T1000 (cell line): ENCODE data around the gene SPRYD3.

Experiments
- DNase-seq: peaks from one replicate; lab custom pipeline; 2025; ENCODE audit warnings: mixed read lengths; lab: John Stamatoyannopoulos, UW

SPRYD3 gene

DNA sequence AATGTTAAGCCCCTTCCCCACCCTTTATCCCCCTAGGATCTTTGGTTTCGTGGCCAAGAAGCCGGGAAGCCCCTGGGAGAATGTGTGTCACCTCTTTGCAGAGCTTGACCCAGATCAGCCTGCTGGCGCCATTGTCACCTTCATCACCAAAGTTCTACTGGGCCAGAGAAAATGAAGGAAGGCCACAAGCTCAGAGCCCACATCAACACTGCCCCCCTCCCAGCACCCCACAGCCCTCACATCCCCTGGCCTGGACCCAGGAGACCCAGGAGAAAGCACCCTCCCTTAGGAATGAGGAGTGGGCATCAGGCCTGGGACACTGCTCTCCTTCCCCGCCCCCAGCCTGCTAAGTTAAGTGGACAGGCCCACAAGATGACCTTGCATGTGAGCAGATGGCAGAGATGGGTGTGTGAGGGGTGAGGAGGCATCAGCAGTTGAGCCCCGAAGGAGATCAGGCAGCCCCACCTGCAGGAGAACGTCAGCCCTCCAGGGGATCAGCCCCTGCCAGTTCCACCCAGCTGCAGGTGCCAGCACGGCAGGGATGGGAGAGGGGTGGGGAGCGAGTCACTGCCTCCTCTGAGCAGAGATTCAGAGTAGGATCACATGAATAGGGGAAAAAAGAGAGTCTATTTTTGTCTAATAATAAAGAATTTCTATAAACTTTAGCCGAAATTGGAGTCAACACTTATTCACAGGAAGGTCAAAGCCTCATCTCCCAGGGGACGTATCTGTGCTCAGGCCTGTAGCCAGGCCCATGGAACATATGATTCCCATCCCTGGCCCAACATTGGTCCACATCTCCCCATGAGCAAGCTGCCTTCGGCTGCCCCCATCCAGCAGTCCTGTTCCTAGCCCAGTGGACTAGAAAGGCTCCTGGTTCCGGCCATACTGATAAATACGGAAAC is 15.2 kb downstream of the SPRYD3 start:
- DNase-seq = peak; percentile 57

DNA sequence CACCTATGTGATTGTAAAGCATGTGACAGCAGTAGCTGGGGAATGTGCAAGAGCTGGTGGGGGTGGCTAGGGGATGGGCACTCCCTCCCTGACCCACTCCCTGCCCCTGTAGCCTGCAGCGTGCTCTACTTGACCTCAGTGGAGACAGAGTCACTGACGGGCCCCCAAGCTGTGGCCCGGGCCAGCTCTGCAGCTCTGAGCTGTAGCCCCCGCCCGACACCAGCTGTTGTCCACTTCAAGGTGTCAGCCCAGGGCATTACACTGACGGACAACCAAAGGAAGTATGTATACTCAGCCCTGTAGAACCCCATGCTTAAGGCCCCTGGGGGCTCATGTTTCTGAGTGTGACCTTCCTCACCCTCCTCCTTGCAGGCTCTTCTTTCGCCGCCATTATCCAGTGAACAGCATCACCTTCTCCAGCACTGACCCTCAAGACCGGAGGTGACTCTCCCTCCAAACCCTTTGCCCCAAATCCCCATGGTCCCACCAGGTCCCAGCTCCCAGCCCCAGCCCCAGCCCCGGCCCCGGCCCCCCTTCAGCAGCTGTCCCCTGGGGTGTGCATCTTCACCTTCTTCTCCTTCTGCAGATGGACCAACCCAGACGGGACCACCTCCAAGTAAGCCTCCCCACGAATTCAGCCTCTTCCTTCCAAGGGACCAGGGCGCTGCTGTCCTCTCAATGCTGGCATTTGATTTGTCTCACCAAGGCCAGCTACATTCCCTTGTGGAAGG is 16.0 kb downstream of the SPRYD3 start:
- DNase-seq = no peak

DNA sequence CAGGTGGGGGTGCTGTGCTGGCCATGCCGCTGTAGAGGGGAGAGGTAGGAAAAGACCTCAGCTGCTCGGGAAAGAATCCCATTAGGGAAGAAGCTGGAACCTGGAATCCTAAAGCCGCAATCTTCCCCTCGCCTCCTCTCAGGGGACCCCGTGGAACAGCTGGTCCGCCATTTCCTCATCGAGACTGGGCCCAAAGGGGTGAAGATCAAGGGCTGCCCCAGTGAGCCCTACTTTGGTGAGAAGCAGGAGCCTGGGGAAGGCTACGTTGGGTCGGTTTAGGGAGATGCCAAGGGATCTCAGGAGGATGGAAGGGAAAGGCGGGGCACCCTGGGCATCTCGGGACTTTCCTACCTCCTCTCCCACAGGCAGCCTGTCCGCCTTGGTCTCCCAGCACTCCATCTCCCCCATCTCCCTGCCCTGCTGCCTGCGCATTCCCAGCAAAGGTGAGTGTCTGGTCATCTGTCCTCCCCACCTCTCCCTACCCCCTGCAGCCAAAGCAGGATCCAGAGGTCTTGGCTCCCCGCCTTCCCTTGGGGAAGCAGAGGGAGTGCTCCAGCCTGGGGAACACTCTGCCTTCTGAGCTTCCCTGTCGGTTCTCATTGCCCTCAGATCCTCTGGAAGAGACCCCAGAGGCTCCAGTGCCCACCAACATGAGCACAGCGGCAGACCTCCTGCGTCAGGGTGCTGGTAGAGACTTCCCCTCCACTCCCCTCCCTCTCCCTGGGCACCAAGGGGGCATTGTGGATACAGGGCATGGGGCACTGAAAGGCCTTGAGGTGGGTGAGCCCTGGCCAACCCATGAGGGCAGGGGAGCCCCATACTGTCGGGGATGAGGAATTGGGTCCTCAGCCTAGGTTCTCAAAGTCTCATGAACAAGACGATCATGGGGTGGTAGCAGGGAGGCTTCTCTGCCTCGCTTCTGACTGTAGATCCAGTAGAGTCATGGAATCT is 16.9 kb downstream of the SPRYD3 start:
- no peak for DNase-seq

DNA sequence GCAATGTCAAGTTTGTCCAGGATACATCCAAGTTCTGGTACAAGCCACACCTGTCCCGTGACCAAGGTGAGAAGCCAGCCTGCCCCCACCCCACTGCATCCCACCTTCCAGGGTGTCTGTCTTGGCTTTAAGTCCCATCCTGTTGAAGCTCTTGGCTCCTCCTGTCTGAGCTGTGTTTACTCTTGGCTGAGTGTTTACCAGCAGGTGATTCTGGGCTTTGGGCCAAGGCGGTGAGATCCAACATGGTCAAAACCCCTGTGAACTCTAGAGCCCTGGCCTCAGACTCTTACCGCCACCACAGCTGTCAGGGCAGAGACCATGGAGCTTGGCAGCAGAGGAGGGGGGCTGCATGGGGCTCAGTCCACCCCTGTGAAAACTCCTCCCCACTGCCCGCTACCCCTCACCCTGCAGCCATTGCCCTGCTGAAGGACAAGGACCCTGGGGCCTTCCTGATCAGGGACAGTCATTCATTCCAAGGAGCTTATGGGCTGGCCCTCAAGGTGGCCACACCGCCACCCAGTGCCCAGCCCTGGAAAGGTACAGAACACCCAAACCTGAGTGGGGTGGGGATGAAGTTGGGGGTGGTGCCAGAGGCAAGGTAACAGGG is 17.7 kb downstream of the SPRYD3 start:
- DNase-seq = no peak

DNA sequence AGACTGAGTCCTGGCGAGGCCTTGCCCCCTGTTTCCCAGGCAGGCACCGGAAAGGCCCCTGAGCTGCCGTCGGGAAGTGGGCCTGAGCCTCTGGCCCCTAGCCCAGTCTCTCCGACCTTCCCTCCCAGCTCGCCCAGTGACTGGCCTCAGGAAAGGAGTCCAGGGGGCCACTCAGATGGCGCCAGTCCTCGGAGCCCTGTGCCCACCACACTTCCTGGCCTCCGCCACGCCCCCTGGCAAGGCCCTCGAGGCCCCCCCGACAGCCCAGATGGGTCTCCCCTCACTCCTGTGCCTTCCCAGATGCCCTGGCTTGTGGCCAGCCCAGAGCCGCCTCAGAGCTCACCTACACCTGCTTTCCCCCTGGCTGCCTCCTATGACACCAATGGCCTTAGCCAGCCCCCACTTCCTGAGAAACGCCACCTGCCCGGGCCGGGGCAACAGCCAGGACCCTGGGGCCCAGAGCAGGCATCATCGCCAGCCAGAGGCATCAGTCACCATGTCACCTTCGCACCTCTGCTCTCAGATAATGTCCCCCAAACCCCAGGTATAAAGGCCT is 18.4 kb downstream of the SPRYD3 start:
- no peak for DNase-seq

DNA sequence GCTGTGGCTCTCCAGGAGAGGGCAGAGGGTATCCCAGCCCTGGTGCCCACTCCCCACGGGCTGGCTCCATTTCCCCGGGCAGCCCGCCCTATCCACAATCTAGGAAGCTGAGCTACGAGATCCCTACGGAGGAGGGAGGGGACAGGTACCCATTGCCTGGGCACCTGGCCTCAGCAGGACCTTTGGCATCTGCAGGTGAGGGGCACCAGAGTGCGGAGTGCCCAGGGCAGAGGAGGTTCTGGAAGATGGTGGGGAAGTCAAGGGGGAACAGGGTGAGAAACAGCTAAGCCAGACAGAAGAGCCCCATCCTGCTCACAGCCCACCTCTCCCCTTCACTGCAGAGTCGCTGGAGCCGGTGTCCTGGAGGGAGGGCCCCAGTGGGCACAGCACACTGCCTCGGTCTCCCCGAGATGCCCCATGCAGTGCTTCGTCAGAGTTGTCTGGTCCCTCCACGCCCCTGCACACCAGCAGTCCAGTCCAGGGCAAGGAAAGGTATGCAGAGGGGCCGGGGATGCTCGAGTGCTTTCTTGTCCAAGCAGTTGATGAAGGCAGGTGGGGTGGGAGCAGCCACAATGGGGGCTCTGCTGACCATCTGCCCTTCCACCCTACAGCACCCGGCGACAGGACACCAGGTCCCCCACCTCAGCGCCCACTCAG is 19.0 kb downstream of the SPRYD3 start:
- no peak for DNase-seq

DNA sequence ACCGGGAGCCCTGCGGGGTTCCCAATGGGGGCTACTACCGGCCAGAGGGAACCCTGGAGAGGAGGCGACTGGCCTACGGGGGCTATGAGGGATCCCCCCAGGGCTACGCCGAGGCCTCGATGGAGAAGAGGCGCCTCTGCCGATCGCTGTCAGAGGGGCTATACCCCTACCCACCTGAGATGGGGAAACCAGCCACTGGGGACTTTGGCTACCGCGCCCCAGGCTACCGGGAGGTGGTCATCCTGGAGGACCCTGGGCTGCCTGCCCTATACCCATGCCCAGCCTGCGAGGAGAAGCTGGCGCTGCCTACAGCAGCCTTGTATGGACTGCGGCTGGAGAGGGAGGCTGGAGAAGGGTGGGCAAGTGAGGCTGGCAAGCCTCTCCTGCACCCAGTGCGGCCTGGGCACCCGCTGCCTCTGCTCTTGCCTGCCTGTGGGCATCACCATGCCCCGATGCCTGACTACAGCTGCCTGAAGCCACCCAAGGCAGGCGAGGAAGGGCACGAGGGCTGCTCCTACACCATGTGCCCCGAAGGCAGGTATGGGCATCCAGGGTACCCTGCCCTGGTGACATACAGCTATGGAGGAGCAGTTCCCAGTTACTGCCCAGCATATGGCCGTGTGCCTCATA is 19.6 kb downstream of the SPRYD3 start:
- no peak for DNase-seq

DNA sequence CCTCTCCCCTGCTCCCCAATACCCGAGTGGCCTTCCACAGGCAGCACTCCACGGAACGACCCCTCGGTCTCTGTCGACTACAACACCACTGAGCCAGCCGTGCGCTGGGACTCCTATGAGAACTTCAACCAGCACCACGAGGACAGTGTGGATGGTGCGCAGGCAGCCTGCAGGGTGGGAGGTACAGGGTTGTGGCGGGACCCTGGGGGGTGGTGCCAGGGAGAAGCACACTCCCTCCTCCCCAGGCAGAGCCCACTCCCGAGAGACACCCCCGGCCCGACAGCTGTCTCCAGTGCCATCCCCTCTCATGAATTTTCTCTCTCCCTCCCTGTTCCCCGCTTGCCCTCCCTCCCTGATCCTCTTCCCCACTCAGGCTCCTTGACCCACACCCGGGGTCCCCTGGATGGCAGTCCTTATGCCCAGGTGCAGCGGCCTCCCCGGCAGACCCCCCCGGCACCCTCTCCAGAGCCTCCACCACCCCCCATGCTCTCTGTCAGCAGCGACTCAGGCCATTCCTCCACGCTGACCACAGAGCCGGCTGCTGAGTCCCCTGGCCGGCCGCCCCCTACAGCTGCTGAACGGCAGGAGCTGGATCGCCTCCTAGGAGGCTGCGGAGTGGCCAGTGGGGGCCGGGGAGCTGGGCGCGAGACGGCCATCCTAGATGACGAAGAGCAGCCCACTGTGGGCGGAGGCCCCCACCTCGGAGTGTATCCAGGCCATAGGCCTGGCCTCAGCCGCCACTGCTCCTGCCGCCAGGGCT is 20.3 kb downstream of the SPRYD3 start:
- no peak for DNase-seq

DNA sequence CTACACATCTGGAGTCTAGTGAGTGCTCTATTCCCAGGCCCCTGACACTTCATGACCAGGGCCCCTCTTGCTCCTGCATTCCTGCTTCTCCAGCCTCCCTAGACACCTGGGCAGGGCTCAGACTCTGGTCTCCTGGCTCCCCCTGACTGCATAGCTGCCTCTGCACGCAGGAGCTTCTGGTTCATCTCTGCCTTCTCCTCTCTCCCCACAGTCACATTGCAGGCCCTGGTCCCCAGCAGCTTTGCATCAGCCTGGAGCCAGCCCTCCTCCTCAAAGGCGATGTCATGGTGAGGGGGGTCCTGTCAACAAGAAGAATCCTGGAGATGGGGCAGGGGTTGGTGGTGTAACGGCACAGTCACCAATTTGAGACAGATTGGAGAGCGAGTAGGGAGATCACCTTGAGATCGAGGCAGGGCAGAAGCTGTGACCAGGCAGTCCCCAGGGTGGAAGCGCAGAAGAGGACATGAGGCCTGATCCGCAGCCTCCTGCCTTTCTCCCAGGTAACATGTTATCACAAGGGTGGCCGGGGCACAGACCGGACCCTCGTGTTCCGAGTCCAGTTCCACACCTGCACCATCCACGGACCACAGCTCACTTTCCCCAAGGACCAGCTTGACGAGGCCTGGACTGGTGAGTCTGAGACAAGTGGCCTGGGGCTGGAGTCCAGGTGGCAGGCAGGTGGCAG is 21.2 kb downstream of the SPRYD3 start:
- no peak for DNase-seq

DNA sequence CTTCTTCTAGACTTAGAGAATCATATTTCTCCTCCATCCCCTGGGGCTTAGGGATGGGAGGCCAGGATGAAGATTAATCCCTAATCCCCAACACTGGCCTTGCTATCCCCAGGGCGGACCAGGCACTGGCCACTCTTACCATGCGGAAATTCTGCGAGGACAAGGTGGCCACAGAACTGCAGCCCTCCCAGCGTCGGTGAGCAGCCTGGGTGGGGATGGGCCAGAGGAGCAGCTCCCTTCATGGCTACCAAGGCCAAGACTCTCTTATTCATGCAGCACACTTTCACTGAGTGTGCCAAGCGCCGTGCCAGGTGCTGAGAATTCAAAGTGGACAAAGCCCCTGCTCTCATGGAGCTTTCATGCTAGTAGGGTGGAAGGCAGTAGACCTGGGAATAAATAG is 22.3 kb downstream of the SPRYD3 start:
- no peak for DNase-seq

DNA sequence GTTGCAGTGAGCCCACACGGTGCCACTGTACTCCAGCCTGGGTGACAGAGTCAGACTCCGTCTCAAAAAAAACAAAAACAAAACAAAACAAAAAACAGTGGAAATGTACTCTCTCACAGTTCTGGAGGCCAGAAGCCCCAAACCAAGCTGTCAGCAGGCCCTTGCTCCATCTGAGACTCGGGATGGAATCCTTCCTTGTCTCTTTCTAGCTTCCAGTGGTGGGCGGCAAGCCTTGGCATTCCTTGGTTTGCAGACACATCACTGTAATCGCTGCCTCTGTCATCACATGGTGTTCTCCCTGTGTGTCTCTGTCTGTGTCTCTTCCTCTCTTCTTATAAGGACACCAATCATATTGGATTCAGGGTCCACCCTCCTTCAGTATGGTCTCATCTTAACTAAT is 22.9 kb downstream of the SPRYD3 start:
- no peak for DNase-seq

DNA sequence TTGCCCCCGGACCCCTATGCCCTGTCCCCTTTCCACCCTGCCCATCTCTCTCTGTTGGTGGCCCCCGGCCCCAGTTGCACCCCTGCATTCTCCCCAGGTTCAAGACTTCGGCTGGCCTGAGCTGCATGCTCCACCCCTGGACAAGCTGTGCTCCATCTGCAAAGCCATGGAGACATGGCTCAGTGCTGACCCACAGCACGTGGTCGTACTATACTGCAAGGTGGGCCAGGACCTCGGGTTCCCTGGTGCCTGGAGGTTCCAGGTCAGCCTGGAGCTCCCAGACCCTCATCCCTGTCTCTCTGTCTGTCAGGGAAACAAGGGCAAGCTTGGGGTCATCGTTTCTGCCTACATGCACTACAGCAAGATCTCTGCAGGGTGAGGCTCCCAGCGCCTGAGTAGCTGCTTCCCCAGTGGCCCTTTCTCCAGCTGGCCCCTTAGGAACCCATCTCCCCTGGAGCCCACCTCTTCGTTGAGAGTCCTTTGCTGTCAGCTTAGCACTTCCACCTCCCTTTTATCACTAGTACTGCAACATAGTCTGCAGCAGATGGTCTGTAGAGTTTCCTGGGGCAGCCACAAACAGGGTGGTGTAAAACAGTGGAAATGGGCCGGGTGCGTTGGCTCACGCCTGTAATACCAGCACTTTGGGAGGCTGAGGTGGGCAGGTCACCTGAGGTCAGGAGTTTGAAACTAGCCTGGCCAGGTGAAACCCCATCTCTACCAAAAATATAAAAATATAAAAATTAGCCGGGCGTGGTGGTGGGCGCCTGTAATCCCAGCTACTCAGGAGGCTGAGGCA is 23.5 kb downstream of the SPRYD3 start:
- no peak for DNase-seq

DNA sequence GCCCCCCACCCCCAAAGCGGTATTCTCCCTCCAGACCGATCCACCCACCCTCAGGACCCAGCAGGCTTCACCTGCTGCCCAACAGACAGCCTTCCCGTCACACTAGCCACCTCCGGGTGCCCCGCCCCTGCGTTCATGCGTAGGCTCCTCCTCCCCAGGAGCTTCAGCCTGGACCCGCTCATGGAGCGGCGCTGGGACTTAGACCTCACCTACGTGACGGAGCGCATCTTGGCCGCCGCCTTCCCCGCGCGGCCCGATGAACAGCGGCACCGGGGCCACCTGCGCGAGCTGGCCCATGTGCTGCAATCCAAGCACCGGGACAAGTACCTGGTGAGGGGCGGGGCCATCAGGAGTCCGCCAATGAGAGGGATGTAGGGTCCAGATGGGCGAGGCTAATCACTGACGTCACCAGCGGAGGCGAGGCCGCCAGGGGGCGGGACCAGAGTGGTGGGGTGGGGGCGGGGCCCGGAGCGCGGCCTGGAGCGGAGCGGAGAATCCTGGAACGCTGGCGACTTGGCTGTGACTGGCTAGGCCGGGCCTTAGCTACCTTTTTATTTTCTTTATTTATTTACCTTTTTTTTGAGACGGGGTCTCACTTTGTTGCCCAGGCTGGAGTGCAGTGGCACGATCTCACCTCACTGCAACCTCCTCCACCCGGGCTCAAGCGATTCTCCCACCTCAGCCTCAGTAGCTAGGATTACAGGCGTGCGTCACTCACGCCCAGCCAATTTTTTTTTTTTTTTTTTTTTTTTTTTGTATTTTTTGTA is 24.9 kb downstream of the SPRYD3 start:
- no peak for DNase-seq

DNA sequence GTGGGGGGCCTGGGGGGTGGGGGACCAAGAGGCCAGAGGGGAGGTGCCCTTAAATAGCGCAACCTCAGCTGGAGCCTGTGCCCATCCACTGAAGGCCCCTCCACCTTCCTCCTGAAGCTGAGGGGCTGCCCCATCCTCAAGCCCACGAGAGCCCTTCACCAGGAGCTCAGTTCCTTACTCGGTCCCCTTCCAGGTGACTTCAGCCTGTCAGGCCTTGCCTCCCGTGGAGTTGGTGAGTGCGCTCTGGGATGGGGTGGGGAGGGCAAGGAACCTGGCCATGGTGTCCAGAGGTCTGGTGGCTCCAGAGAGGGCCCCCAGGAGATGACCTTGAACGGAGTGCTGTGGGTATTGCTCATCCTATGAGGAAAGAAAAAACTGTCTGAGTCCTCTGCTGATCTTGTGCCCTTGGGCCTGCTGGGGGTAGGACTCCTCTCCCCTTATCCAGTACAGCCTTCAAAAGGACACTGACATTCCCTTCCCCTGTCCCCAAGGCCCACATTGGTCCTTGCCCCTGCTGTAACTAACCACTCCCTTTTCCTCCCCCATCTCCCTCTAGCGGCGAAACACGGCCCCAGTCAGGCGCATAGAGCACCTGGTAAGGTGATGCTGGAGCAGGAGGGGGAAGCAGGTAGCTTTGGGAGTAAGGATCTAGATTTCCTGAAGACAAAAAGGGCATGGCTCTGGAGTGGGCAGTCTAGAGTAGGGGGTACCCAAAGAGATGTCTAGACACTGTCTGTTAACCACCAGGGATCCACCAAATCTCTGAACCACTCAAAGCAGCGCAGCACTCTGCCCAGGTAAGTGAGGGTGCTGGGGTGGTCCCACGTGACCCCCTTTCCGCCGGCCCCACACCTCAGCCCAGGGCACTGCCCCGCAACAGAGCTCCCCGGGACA is 25.7 kb downstream of the SPRYD3 start:
- DNase-seq = no peak

DNA sequence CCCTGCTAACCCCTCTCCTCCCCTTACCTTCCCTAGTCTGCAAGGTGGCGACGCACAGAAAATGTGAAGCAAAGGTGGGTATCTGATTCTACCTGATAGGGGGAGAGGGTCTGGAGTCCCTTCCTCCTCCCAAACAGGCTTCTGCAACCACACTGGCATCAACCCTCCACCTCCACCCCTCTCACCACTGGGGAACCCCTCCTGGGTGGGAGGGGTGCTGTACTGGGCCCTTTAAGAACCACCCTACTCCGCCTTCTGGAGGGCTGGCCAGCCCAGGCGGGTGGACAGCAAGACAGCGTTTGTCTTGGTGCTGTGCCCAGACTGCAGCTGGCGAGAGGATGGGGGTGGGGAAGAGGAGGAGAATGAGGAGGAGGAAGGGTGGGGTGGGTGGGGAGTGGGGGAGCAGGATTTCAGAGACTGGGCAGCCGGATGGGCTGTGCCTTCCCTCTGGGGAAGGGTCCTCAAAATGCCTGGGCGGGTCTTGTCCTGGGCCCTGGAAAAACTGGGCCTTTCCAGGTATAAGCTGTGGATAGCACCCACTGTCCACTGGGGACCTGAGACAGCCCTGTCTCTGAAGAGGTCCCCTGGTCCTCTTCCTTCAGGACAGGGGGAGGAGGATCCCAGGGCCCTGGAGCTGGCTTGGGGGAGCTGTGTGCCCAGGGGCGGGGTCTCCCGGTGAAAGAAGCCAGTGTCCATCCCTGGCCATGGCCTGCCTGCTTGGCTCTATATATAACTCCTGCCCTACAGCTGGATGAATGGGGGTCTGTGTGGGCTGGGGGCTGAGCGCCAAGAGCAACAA is 26.6 kb downstream of the SPRYD3 start:
- DNase-seq = no peak
